ENCODE results near the gene GRID1. TPM values are rescaled to one million over a fixed set of nuclear protein-coding genes. Genes with fewer than 3 reads are reported as not detected.

Gene GRID1
- total RNA-seq, 1 experiment from 2014 or later: 5.6 TPM

GRCh38 chr10:86113983-86114382, 252.6 kb downstream of the GRID1 start:
- H3K36me3 ChIP-seq (ENCODE audit: control insufficient read depth in 1 of 2, insufficient read depth in 2 of 2, low read length in 2 of 2): no peaks in the 10 kb centered on the region
- no peaks in the 10 kb centered on the region for H3K79me2 ChIP-seq (ENCODE audit: insufficient read depth, low read length)
- no peaks in the 10 kb centered on the region for H3K9me3 ChIP-seq (ENCODE audit: control insufficient read depth in 1 of 2, insufficient read depth in 1 of 2, low read depth in 1 of 2, low read length in 2 of 2)
- H3K4me2 ChIP-seq (ENCODE audit: low read length): no peak overlapping the region
- no peaks in the 10 kb centered on the region for H3K4me1 ChIP-seq (ENCODE audit: control insufficient read depth in 1 of 2, insufficient read depth in 2 of 2, low read length in 2 of 2)
- H2AFZ ChIP-seq (ENCODE audit: low read depth, low read length, poor library complexity, severe bottlenecking): no peak overlapping the region
- DNase-seq (ENCODE audit: low read depth, low spot score) (no peak), ATAC-seq (no peak)
- H4K20me1 ChIP-seq (ENCODE audit: insufficient read depth): no peaks in the 10 kb centered on the region
- no peak overlapping the region for H3K9ac ChIP-seq (ENCODE audit: low read length)
- H3K4me3 ChIP-seq (replicated peaks in 1 of 2; ENCODE audit: low read depth in 1 of 2, low read length in 2 of 2): no peak overlapping the region
- no peaks in the 10 kb centered on the region for H3K27me3 ChIP-seq (ENCODE audit: insufficient read depth, low read length)
- intact Hi-C loops (cut with micrococcal nuclease): no loop called here
- RAD21 ChIA-PET (ENCODE audit: low non-redundant PET in 1 of 2, low total read pairs in 2 of 2, uncharacterized antibody in 2 of 2, unreplicated experiment in 2 of 2): no interaction called here
- H3K9me2 ChIP-seq (ENCODE audit: insufficient read depth): no peaks in the 10 kb centered on the region
- CTCF ChIA-PET: no interaction called here
- POLR2A ChIA-PET: no interaction called here
- TF ChIP-seq MAX (IDR thresholded peaks at IDR 0.05) (no peak), SRF (IDR thresholded peaks at IDR 0.05; ENCODE audit: low read depth) (no peak), YY1 (IDR thresholded peaks at IDR 0.05; ENCODE audit: extremely low read depth, insufficient replicate concordance, low read depth, low read length) (no peak), ZFX (IDR thresholded peaks at IDR 0.05) (no peak), SIN3A (IDR thresholded peaks at IDR 0.05; ENCODE audit: low read depth) (no peak), REST (IDR thresholded peaks at IDR 0.05; ENCODE audit: low read depth) (no peak), EZH2 (IDR thresholded peaks at IDR 0.05) (no peak), POLR2A (IDR thresholded peaks at IDR 0.05; ENCODE audit: borderline replicate concordance, extremely low read depth, insufficient read depth, insufficient read length) (no peak), TCF7L2 (IDR thresholded peaks at IDR 0.05; ENCODE audit: borderline replicate concordance, extremely low read depth, insufficient read depth, insufficient read length) (no peak), FOSL1 (IDR thresholded peaks at IDR 0.05; ENCODE audit: low read depth) (no peak), CTCF (IDR thresholded peaks at IDR 0.05 in 2 of 3, conservative IDR thresholded peaks at IDR 0.05 in 1 of 3; ENCODE audit: borderline replicate concordance in 1 of 3, insufficient read depth in 1 of 3, low read depth in 2 of 3, low read length in 2 of 3) (no peak), ELF1 (IDR thresholded peaks at IDR 0.05; ENCODE audit: borderline replicate concordance, low read depth) (no peak), RAD21 (IDR thresholded peaks at IDR 0.05; ENCODE audit: low read depth) (no peak), SP1 (IDR thresholded peaks at IDR 0.05; ENCODE audit: low read depth) (no peak), ZBTB33 (IDR thresholded peaks at IDR 0.05; ENCODE audit: extremely low read depth, insufficient replicate concordance, low read length) (no peak), EZH2phosphoT487 (IDR thresholded peaks at IDR 0.05; ENCODE audit: borderline replicate concordance) (no peak)
- no TSS peak for BruUV-seq (replicated peaks)
- H3K27ac ChIP-seq (ENCODE audit: low read depth, low read length): no peak overlapping the region

All from HCT116 (cell line).